HEK293 (cell line): ENCODE measurements around the gene SPINK13.

Source experiments
- ZNF18 ChIP-seq: fragments of 450-650 bp; formaldehyde crosslinking; IDR thresholded peaks from 2 replicates; pipeline ENCODE4 v1.5.1; 2016; ENCODE audit warnings: missing biosample characterization, missing genetic modification characterization
- ZNF221 ChIP-seq: fragments of 450-650 bp; formaldehyde crosslinking; IDR thresholded peaks from 2 replicates; pipeline ENCODE4 v1.5.1; 2017; ENCODE audit warnings: missing biosample characterization, missing genetic modification characterization, borderline replicate concordance
- ZNF747 ChIP-seq: fragments of 450-650 bp; formaldehyde crosslinking; IDR thresholded peaks from 2 replicates; pipeline ENCODE4 v1.5.1; 2016; ENCODE audit warnings: missing biosample characterization, missing genetic modification characterization

GRCh38 chr5:148297731-148298130, 29.1 kb downstream of the SPINK13 start:
- TF ChIP-seq ZNF221 (tag by site-specific recombination), result no peak
- TF ChIP-seq ZNF747 (tag by site-specific recombination), result no peak
- TF ChIP-seq ZNF18 (tag by site-specific recombination), result no peak
